Heart left ventricle (tissue), 16 donors: Measurements from ENCODE around the gene LPIN3. TPM values are rescaled to one million over a fixed set of nuclear protein-coding genes. Genes with fewer than 3 reads are reported as not detected.
A peak's percentile ranks its signal among the peaks of the same experiment; 100 is the strongest.

Source experiments
- ATAC-seq, 4 donors: fragments of 200-7000 bp; cut with Tn5 transposase; one replicate each; pipeline ENCODE4 v1.9.1; 2020 to 2022; ENCODE audit warnings: moderate library complexity in 4 of 4, mild to moderate bottlenecking in 3 of 4, moderate number of reproducible peaks in 1 of 4
- DNase-seq, 5 donors: peaks; one replicate each; pipeline ENCODE4 v3.0.0-alpha.2; 2020
- H3K27ac ChIP-seq, 12 donors: fragments of 200-600 bp; sonication (generic) in 4 of 12; one replicate each; pipeline versions ENCODE4 v1.5.0 to v1.8.0; 2016 to 2022; ENCODE audit warnings: mild to moderate bottlenecking in 2 of 12
- H3K27me3 ChIP-seq, 9 donors: fragments of 200-600 bp; sonication (generic) in 2 of 9; one replicate each; pipeline versions ENCODE4 v1.5.1 to v1.8.0; 2016 to 2022; ENCODE audit warnings: mild to moderate bottlenecking in 3 of 9
- H3K36me3 ChIP-seq, 9 donors: fragments of 200-600 bp; sonication (generic) in 2 of 9; one replicate each; pipeline versions ENCODE4 v1.5.0 to v1.8.0; 2018 to 2022; ENCODE audit warnings: mild to moderate bottlenecking in 2 of 9
- H3K4me1 ChIP-seq, 12 donors: fragments of 200-600 bp; sonication (generic) in 4 of 12; one replicate each; pipeline versions ENCODE4 v1.5.0 to v1.8.0; 2016 to 2022; ENCODE audit warnings: mild to moderate bottlenecking in 3 of 12
- H3K4me3 ChIP-seq, 12 donors: fragments of 200-600 bp; sonication (generic) in 4 of 12; one replicate each; pipeline versions ENCODE4 v1.5.0 to v1.8.0; 2017 to 2022; ENCODE audit warnings: mild to moderate bottlenecking in 9 of 12, moderate library complexity in 4 of 12
- H3K9me3 ChIP-seq, 12 donors: fragments of 200-600 bp; sonication (generic) in 4 of 12; one replicate each; pipeline versions ENCODE4 v1.5.0 to v1.8.0; 2016 to 2022; ENCODE audit warnings: mild to moderate bottlenecking in 1 of 12
- CTCF ChIP-seq, 12 donors: fragments of 200-600 bp; sonication (generic) in 4 of 12; IDR thresholded peaks; one replicate each; pipeline versions ENCODE4 v1.5.0 to v1.8.0; 2018 to 2022; ENCODE audit warnings: antibody characterized with exemption in 12 of 12, mild to moderate bottlenecking in 5 of 12
- POLR2A ChIP-seq, 2 donors: fragments of 450-650 bp; IDR thresholded peaks; one replicate each; pipeline ENCODE4 v1.6.1; 2017; ENCODE audit warnings: antibody characterized with exemption in 2 of 2, mild to moderate bottlenecking in 2 of 2, moderate library complexity in 2 of 2
- WGBS, 4 donors: extraction: QIAGEN DNeasy Blood & Tissue Kit in 2 of 4; methylation state at CpG; one replicate each; pipeline versions ENCODE4 v1.1.5 to v1.1.7; 2013 to 2018; 5-methylcytosine and 5-hydroxymethylcytosine counted together
- intact Hi-C, 10 donors: fragments of 100-400 bp; cut with DNase I; formaldehyde crosslinking; loops; one replicate each; pipeline versions ENCODE4 v1.11.1 to v1.14.2; 2022
- polyA plus RNA-seq, 2 donors: library from polyadenylated mRNA; stranded (reverse); fragments of 200-250 nt; gene quantifications; one replicate each; pipeline ENCODE4 v1.2.3, GENCODE V29; 2013
- total RNA-seq, 9 donors: library from RNA; depleted of rRNA in 2 of 9; stranded (reverse); fragments of >200 nt in 2 of 9; fragmentation: NEBNext Ultra II Directional in 3 of 9; extraction: Animal tissue kit (Norgen Biotek cat#: 25700) in 3 of 9; gene quantifications; one replicate each; pipeline versions ENCODE4 v1.1.0 to v1.2.4, GENCODE V29; 2016 to 2023
- donor health status: ischemic (EF 13 %, LVEDD 7.1; RV severe dilation, severe dysfunction).
- donor health status: healthy with polysubstance abuse.
- donor health status: DM: no; HTN: yes; CAD: no.
- donor health status: DM: no; HTN: no; CAD: no.
- donor health status: ischemic (EF 25% LVEDD 6.9; RV normal size, moderate dysfunction).
- donor health status: ischemic (EF 25% LVEDD 5.7; RV mildly dilated, moderate dysfunction).
- donor health status: healthy.
- donor health status: DM: yes; HTN: yes; CAD: no.
- donor health status: ischemic (EF 35%, LVEDD 5.7; RV mildly dilated, moderate dysfunction).
- donor health status: nonischemic (EF 11% LVEDD 7.7; RV severe dilation, severe dysfunction).
- donor health status: DM: yes; HTN: yes; CAD: no.
- donor health status: PGD.
- donor health status: ischemic (EF 29% LVEDD 5.4; RV normal size, mild dysfunction).
- donor health status: nonischemic (EF 23%, LVEDD 6.1; RV moderate dilation, normal function).

LPIN3 gene
- total and polyA plus RNA-seq, 11 donors: 12.8 to 24.1 (median 19.0) TPM

GRCh38 chr20:41344938-41345728 is 4.5 kb downstream of the LPIN3 start:
- ATAC-seq: no peak
- H3K36me3 ChIP-seq: peaks cover 0 to 45% (median 26%) of the 10 kb centered on the region in 9 donors
- DNase-seq: no peak
- H3K4me3 ChIP-seq: no peak overlapping the region
- H3K27me3 ChIP-seq: no peaks in the 10 kb centered on the region
- WGBS, 4 donors: 92 to 94% (median 93%) methylated on average over 9 to 11 of the region's 11 CpGs
- no peaks in the 10 kb centered on the region for H3K9me3 ChIP-seq
- intact Hi-C loops: loop anchor here in 7 of 10 donors (2.0 to 10.0 kb wide), 5 partner anchors 62 to 350 kb away; no protein-coding TSS in a partner anchor
- no peak overlapping the region for H3K27ac ChIP-seq
- no peak for TF ChIP-seq CTCF (IDR thresholded peaks at IDR 0.05)
- TF ChIP-seq POLR2A (IDR thresholded peaks at IDR 0.05): no peak
- H3K4me1 ChIP-seq: peaks cover 0 to 37% (median 12%) of the 10 kb centered on the region in 12 donors

- Histone ChIP-seq H3K4me3 (no peak overlapping the region), H3K4me1 (peaks cover 0 to 31% (median 10%) of the 10 kb centered on the region in 12 donors), H3K27me3 (no peaks in the 10 kb centered on the region), H3K27ac (no peak overlapping the region), H3K9me3 (no peaks in the 10 kb centered on the region), H3K36me3 (peaks cover 0 to 50% (median 32%) of the 10 kb centered on the region in 9 donors)
- TF ChIP-seq CTCF (IDR thresholded peaks at IDR 0.05) (no peak), POLR2A (IDR thresholded peaks at IDR 0.05) (no peak)
- ATAC-seq (no peak), DNase-seq (peak in 1 of 5 donors; percentile 28)
- intact Hi-C loops: loop anchor here in 4 of 10 donors (2.0 to 10.0 kb wide), 2 partner anchors 63 to 349 kb away; no protein-coding TSS in a partner anchor
- WGBS, 4 donors: 83 to 93% (median 92%) methylated on average over 7 to 17 of the region's 17 CpGs
These were observed 5.1 kb downstream of the LPIN3 start for GRCh38 chr20:41345729-41346067.

GRCh38 chr20:41347523-41348429 is 7.2 kb downstream of the LPIN3 start:
- ATAC-seq (peak; percentile 37 to 76 (median 44)), DNase-seq (peak in 2 of 5 donors; percentile 53 to 57)
- no peaks in the 10 kb centered on the region for H3K27me3 ChIP-seq
- peak overlapping the region in 2 of 12 donors; percentile 7 to 19 for H3K27ac ChIP-seq
- peaks cover 0 to 66% (median 44%) of the 10 kb centered on the region in 9 donors for H3K36me3 ChIP-seq
- TF ChIP-seq POLR2A (IDR thresholded peaks at IDR 0.05): no peak
- no peak for TF ChIP-seq CTCF (IDR thresholded peaks at IDR 0.05)
- whole genome bisulfite sequencing, 4 donors: 84 to 91% (median 85%) methylated on average over 11 to 13 of the region's 13 CpGs
- H3K4me1 ChIP-seq: peaks cover 0 to 11% (median 0%) of the 10 kb centered on the region in 12 donors
- H3K9me3 ChIP-seq: no peaks in the 10 kb centered on the region
- intact Hi-C loops: loop anchor here in 2 of 10 donors (10.0 kb wide), 1 partner anchor 347 kb away; no protein-coding TSS in a partner anchor
- no peak overlapping the region for H3K4me3 ChIP-seq
